Liver (tissue), 3 donors: ENCODE results near the gene MIER3.

Experiments
- ATF3 ChIP-seq: IDR thresholded peaks from 2 replicates; pipeline ENCODE4 v1.6.1; 2016; ENCODE audit warnings: antibody characterized with exemption
- CTCF ChIP-seq: fragments of 150-350 bp; IDR thresholded peaks from 2 replicates; pipeline ENCODE4 v1.5.1; 2017; ENCODE audit warnings: improper control_type of control experiment, low read depth, low read length; ENCODE audit not compliant: missing input control
- FOXA2 ChIP-seq: IDR thresholded peaks from 2 replicates; pipeline ENCODE4 v1.6.1; 2016; ENCODE audit warnings: antibody characterized with exemption
- GABPA ChIP-seq, 2 donors: IDR thresholded peaks in 1 of 2; conservative IDR thresholded peaks in 1 of 2; 2 replicates each; pipeline ENCODE4 v1.6.1; 2016; ENCODE audit warnings: antibody characterized with exemption in 2 of 2, mild to moderate bottlenecking in 1 of 2, moderate library complexity in 1 of 2
- JUND ChIP-seq, 2 donors: IDR thresholded peaks; 2 replicates each; pipeline ENCODE4 v1.6.1; 2016; ENCODE audit warnings: antibody characterized with exemption in 2 of 2
- MAX ChIP-seq: IDR thresholded peaks from 2 replicates; pipeline ENCODE4 v1.6.1; 2016; ENCODE audit warnings: antibody characterized with exemption
- RAD21 ChIP-seq, 2 donors: IDR thresholded peaks; 2 replicates each; pipeline ENCODE4 v1.6.1; 2016; ENCODE audit warnings: antibody characterized with exemption in 2 of 2, mild to moderate bottlenecking in 2 of 2
- REST ChIP-seq: IDR thresholded peaks from 2 replicates; pipeline ENCODE4 v1.6.1; 2016; ENCODE audit warnings: antibody characterized with exemption, mild to moderate bottlenecking
- RXRA ChIP-seq, 2 donors: IDR thresholded peaks; 2 replicates each; pipeline ENCODE4 v1.6.1; 2017 to 2018; ENCODE audit warnings: antibody characterized with exemption in 2 of 2, mild to moderate bottlenecking in 1 of 2
- TAF1 ChIP-seq: conservative IDR thresholded peaks from 2 replicates; pipeline ENCODE4 v1.6.1; 2016; ENCODE audit warnings: antibody characterized with exemption, mild to moderate bottlenecking
- YY1 ChIP-seq: IDR thresholded peaks from 2 replicates; pipeline ENCODE4 v1.6.1; 2016; ENCODE audit warnings: antibody characterized with exemption, mild to moderate bottlenecking
- ZBTB33 ChIP-seq: IDR thresholded peaks from 2 replicates; pipeline ENCODE4 v1.6.1; 2016; ENCODE audit warnings: antibody characterized with exemption
- donor health status: healthy.
- donor health status: healthy.

- TF ChIP-seq RAD21 (IDR thresholded peaks at IDR 0.05) (no peak), CTCF (no peak), YY1 (no peak), GABPA (IDR thresholded peaks at IDR 0.05 in 1 of 2, conservative IDR thresholded peaks at IDR 0.05 in 1 of 2) (no peak), REST (no peak), TAF1 (no peak), ZBTB33 (no peak), MAX (no peak), JUND (IDR thresholded peaks at IDR 0.05) (no peak), RXRA (IDR thresholded peaks at IDR 0.05) (no peak), FOXA2 (no peak), ATF3 (no peak)
Measured at GRCh38 chr5:56981548-56982315, 29.8 kb upstream of the MIER3 start.
